Measurements from ENCODE around the gene ETNK2.

DNA sequence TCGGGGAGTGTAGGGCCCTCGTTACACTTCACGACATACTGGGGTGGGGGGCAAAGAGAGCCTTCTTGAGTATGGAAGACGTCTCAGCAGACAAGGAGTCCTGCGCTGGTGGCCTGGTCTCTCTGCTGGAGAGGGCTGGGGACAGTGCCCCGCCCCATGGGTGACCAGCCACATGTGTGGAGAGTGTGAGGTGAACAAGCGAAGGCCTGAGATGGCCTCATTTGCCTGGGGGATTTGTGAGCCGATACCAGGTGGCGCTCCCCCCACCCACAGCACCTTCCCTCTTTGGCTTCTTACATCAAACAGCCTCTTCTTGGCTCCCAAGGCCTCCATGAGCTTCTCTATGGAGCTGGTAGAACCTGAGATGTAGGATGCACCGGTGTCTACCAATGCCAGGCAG, 4.0 kb upstream of the ETNK2 start:
- TF ChIP-seq POLR2A (IDR thresholded peaks at IDR 0.05) (no peak), CTCF (IDR thresholded peaks at IDR 0.05) (no peak)

Measured in Peyer's patch (tissue), 4 donors.